GM10248 (cell line): ENCODE data around the gene SH3PXD2B.

Experiments
- CTCF ChIA-PET: fragments of 300-600 bp; sonication (Branson Sonifier 250); formaldehyde crosslinking; extraction: SDS; loops from one replicate; lab custom pipeline; 2021; ENCODE audit warnings: antibody characterized with exemption; lab: Yijun Ruan, JAX
- POLR2A ChIA-PET: fragments of 350-650 bp; sonication (Branson Sonifier 250); formaldehyde crosslinking; extraction: SDS; loops from one replicate; lab custom pipeline; 2020; ENCODE audit warnings: antibody characterized with exemption; lab: Yijun Ruan, JAX
- DNase-seq: peaks from one replicate; pipeline ENCODE4 v3.0.0; 2012; ENCODE audit errors: extremely low spot score
- CTCF ChIP-seq: IDR thresholded peaks from 2 replicates; pipeline ENCODE4 v1.5.1; 2012; ENCODE audit warnings: mild to moderate bottlenecking, low read depth; ENCODE audit errors: extremely low read depth, missing control alignments, control extremely low read depth

SH3PXD2B gene

DNA sequence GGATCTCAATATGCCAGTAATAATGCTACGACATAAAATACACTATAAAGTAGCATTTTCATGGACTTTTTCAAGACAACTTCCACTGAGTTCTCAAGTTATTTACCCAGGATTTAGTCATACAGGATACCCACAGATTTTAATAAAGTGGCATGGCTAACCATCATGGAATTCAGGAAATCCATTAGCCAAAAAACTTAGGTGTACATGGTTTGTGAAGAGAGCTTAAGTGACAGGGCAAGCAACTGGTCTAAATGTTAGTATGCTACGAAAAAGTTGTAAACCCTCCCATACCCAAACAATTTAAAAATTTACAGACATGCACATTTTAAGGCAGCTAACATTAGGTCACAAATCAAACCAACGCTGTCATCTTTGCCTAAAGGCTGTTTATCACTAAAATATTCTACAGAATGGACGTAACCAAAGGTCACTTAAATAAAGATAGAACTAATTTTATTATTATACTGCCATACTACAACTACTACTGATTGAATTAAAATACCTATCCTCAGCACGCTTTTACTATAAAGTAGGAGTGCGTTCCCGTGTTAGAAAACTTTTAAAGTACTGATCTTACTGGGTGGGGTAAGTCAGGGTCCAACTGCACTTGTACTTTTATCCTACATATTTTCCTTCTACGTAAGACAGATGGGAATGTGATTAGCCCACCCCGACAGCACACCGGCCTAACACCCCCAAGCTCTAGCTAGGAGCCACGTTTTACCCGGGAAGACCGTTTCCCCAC lies 171.9 kb downstream of the SH3PXD2B start:
- ChIA-PET CTCF (interaction anchor here (0.6 to 4.6 kb wide), 30 partner anchors 9 to 864 kb away, joined by 3 to 37 read pairs (median 4); partner anchors contain the start of gene STK10), POLR2A (interaction anchor here (1.7 kb wide), 1 partner anchor 95 kb away, joined by 5 read pairs; no protein-coding TSS in a partner anchor)
- no peak for TF ChIP-seq CTCF
- no peak for DNase-seq

- TF ChIP-seq CTCF = no peak
- no peak for DNase-seq
- ChIA-PET POLR2A (no interaction called here), CTCF (interaction anchor here (1.1 to 4.6 kb wide), 4 partner anchors 8 to 174 kb away, joined by 4 to 37 read pairs (median 23); partner anchors contain the start of gene STK10)
These were observed 173.0 kb downstream of the SH3PXD2B start for GRCh38 chr5:172281346-172281745.

GRCh38 chr5:172280929-172281328 lies 173.4 kb downstream of the SH3PXD2B start:
- ChIA-PET CTCF (interaction anchor here (1.1 to 4.6 kb wide), 3 partner anchors 12 to 173 kb away, joined by 4 to 37 read pairs (median 36); partner anchors contain the start of gene STK10), POLR2A (no interaction called here)
- no peak for DNase-seq
- no peak for TF ChIP-seq CTCF

DNA sequence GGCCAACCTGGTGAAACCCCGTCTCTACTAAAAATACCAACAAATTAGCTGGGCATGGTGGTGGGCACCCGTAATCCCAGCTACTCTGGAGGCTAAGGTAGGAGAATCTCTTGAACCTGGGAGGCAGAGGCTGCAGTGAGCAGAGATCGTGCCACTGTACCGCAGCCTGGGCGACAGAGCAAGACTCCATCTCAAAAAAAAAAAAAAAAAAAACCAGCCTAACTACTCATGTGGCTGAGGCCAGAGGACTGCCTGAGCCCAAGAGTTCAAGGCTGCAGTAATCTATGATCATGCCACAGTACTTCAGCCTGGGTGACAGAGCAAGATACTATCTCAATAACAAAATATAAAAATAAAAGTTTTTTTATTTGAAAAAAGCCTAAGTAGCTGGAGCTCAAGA lies 174.0 kb downstream of the SH3PXD2B start:
- no peak for DNase-seq
- CTCF ChIA-PET = interaction anchor here (1.1 to 4.6 kb wide), 3 partner anchors 13 to 173 kb away, joined by 4 to 37 read pairs (median 36); partner anchors contain the start of gene STK10
- POLR2A ChIA-PET = no interaction called here
- no peak for TF ChIP-seq CTCF

DNA sequence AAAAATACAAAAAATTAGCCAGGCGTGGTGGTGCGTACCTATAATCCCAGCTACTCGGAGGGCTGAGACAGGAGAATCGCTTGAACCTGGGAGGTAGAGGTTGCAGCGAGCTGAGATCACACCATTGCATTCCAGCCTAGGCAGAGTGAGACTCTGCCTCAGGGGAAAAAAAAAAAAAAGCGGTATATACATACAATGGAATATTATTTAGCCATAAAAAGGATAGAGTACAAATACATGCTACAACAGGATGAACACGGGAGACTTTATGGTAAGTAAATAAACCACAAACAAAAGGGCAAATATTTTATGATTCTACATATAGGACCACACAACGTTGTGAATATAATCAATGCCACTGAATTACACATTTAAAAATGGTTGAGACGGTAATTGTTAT lies 176.0 kb downstream of the SH3PXD2B start:
- CTCF ChIA-PET = interaction anchor here (1.0 kb wide), 1 partner anchor 90 kb away, joined by 3 read pairs; no protein-coding TSS in a partner anchor
- DNase-seq = no peak
- POLR2A ChIA-PET = no interaction called here
- no peak for TF ChIP-seq CTCF

GRCh38 chr5:172276214-172276613 lies 178.1 kb downstream of the SH3PXD2B start:
- CTCF ChIA-PET = interaction anchor here (0.9 kb wide), 2 partner anchors 16 to 46 kb away, joined by 3 read pairs; no protein-coding TSS in a partner anchor
- POLR2A ChIA-PET = no interaction called here
- DNase-seq = no peak
- no peak for TF ChIP-seq CTCF
